Memory B cell (primary cell): ENCODE data around the gene CAB39L.
A peak's percentile ranks its signal among the peaks of the same experiment; 100 is the strongest.
"Not testable (repeated sequence)": the region's sequence is repeated elsewhere in the genome, so short reads cannot be mapped to it uniquely, and the experiment has no call there.

ENCODE experiments used
- ATAC-seq: fragments of 150-1000 bp; cut with Tn5 transposase; 2 replicates; pipeline ENCODE4 v1.10.0; 2021; ENCODE audit warnings: low read depth, mild to moderate bottlenecking, moderate library complexity
- DNase-seq, 2 donors: peaks; one replicate each; pipeline ENCODE4 v3.0.0; 2022; ENCODE audit warnings: low spot score in 2 of 2
- H3K27ac Mint-ChIP-seq: one replicate; pipeline ENCODE4 v1.8.0; 2022; ENCODE audit warnings: mild to moderate bottlenecking, moderate library complexity, mixed read lengths
- H3K27me3 Mint-ChIP-seq: one replicate; pipeline ENCODE4 v1.8.0; 2022; ENCODE audit warnings: mixed read lengths
- H3K36me3 Mint-ChIP-seq: one replicate; pipeline ENCODE4 v1.8.0; 2022; ENCODE audit warnings: mild to moderate bottlenecking, mixed read lengths
- H3K4me1 Mint-ChIP-seq: one replicate; pipeline ENCODE4 v1.8.0; 2022; ENCODE audit warnings: mixed read lengths
- H3K4me3 Mint-ChIP-seq: one replicate; pipeline ENCODE4 v1.8.0; 2022; ENCODE audit warnings: mild to moderate bottlenecking, moderate library complexity, mixed read lengths
- H3K9me3 Mint-ChIP-seq: one replicate; pipeline ENCODE4 v1.8.0; 2022; ENCODE audit warnings: mixed read lengths

Gene CAB39L

GRCh38 chr13:49341941-49342340 lies 101.9 kb downstream of the CAB39L start:
- no peaks in the 10 kb centered on the region for H3K9me3 Mint-ChIP-seq
- H3K4me3 Mint-ChIP-seq = no peak overlapping the region
- ATAC-seq (no peak), DNase-seq (no peak)
- H3K27ac Mint-ChIP-seq = no peak overlapping the region
- no peaks in the 10 kb centered on the region for H3K27me3 Mint-ChIP-seq
- H3K36me3 Mint-ChIP-seq = peaks cover 12% of the 10 kb centered on the region
- no peaks in the 10 kb centered on the region for H3K4me1 Mint-ChIP-seq

GRCh38 chr13:49341517-49341916 lies 102.3 kb downstream of the CAB39L start:
- Mint-ChIP-seq H3K9me3 (no peaks in the 10 kb centered on the region), H3K4me1 (no peaks in the 10 kb centered on the region), H3K36me3 (peaks cover 12% of the 10 kb centered on the region), H3K27me3 (no peaks in the 10 kb centered on the region), H3K4me3 (no peak overlapping the region), H3K27ac (no peak overlapping the region)
- no peak for ATAC-seq
- no peak for DNase-seq

GRCh38 chr13:49340161-49340560 lies 103.7 kb downstream of the CAB39L start:
- Mint-ChIP-seq H3K27ac (no peak overlapping the region), H3K9me3 (no peaks in the 10 kb centered on the region), H3K36me3 (peaks cover 12% of the 10 kb centered on the region), H3K4me3 (no peak overlapping the region), H3K27me3 (no peaks in the 10 kb centered on the region), H3K4me1 (no peaks in the 10 kb centered on the region)
- ATAC-seq (no peak), DNase-seq (no peak)

GRCh38 chr13:49336655-49337054 lies 107.2 kb downstream of the CAB39L start:
- H3K4me1 Mint-ChIP-seq = no peaks in the 10 kb centered on the region
- no peak overlapping the region for H3K4me3 Mint-ChIP-seq
- no peaks in the 10 kb centered on the region for H3K9me3 Mint-ChIP-seq
- no peak overlapping the region for H3K27ac Mint-ChIP-seq
- peaks cover 10% of the 10 kb centered on the region for H3K36me3 Mint-ChIP-seq
- DNase-seq (no peak), ATAC-seq (no peak)
- H3K27me3 Mint-ChIP-seq = no peaks in the 10 kb centered on the region

GRCh38 chr13:49330546-49330864 lies 113.4 kb downstream of the CAB39L start:
- Mint-ChIP-seq H3K27me3 (no peaks in the 10 kb centered on the region), H3K4me1 (no peaks in the 10 kb centered on the region), H3K27ac (no peak overlapping the region), H3K9me3 (no peaks in the 10 kb centered on the region), H3K4me3 (no peak overlapping the region), H3K36me3 (peaks cover 9% of the 10 kb centered on the region)
- DNase-seq = no peak
- no peak for ATAC-seq

GRCh38 chr13:49329831-49330545 lies 113.9 kb downstream of the CAB39L start:
- ATAC-seq = no peak
- H3K4me1 Mint-ChIP-seq = no peaks in the 10 kb centered on the region
- no peak overlapping the region for H3K4me3 Mint-ChIP-seq
- H3K27me3 Mint-ChIP-seq = no peaks in the 10 kb centered on the region
- peaks cover 9% of the 10 kb centered on the region for H3K36me3 Mint-ChIP-seq
- no peak for DNase-seq
- no peak overlapping the region for H3K27ac Mint-ChIP-seq
- H3K9me3 Mint-ChIP-seq = no peaks in the 10 kb centered on the region

- H3K27me3 Mint-ChIP-seq, DNase-seq, H3K36me3 Mint-ChIP-seq, H3K27ac Mint-ChIP-seq, ATAC-seq, H3K4me1 Mint-ChIP-seq, H3K4me3 Mint-ChIP-seq, H3K9me3 Mint-ChIP-seq: not testable (repeated sequence)
These were observed 116.7 kb downstream of the CAB39L start for GRCh38 chr13:49327145-49327544.

- DNase-seq (no peak), ATAC-seq (no peak)
- H3K27me3 Mint-ChIP-seq = no peaks in the 10 kb centered on the region
- H3K27ac Mint-ChIP-seq = no peak overlapping the region
- H3K4me1 Mint-ChIP-seq = no peaks in the 10 kb centered on the region
- H3K36me3 Mint-ChIP-seq = peaks cover 7% of the 10 kb centered on the region
- no peak overlapping the region for H3K4me3 Mint-ChIP-seq
- no peaks in the 10 kb centered on the region for H3K9me3 Mint-ChIP-seq
These were observed 117.5 kb downstream of the CAB39L start for GRCh38 chr13:49326222-49326917.

- DNase-seq (no peak), ATAC-seq (no peak)
- Mint-ChIP-seq H3K9me3 (no peaks in the 10 kb centered on the region), H3K36me3 (peaks cover 1% of the 10 kb centered on the region), H3K27ac (no peak overlapping the region), H3K4me1 (peaks cover 12% of the 10 kb centered on the region), H3K27me3 (no peaks in the 10 kb centered on the region), H3K4me3 (no peak overlapping the region)
These were observed 120.5 kb downstream of the CAB39L start for GRCh38 chr13:49323344-49323743.

- no peak for ATAC-seq
- H3K27me3 Mint-ChIP-seq = no peaks in the 10 kb centered on the region
- H3K36me3 Mint-ChIP-seq = peaks cover 4% of the 10 kb centered on the region
- no peak overlapping the region for H3K27ac Mint-ChIP-seq
- no peaks in the 10 kb centered on the region for H3K9me3 Mint-ChIP-seq
- peaks cover 12% of the 10 kb centered on the region for H3K4me1 Mint-ChIP-seq
- H3K4me3 Mint-ChIP-seq = no peak overlapping the region
- no peak for DNase-seq
These were observed 121.2 kb downstream of the CAB39L start for GRCh38 chr13:49322702-49323101.

GRCh38 chr13:49320975-49321374 lies 122.9 kb downstream of the CAB39L start:
- H3K27ac Mint-ChIP-seq = peak overlapping the region; percentile 48
- no peak for DNase-seq
- H3K36me3 Mint-ChIP-seq = peaks cover 3% of the 10 kb centered on the region
- peaks cover 12% of the 10 kb centered on the region for H3K4me1 Mint-ChIP-seq
- no peaks in the 10 kb centered on the region for H3K27me3 Mint-ChIP-seq
- no peak overlapping the region for H3K4me3 Mint-ChIP-seq
- ATAC-seq = no peak
- H3K9me3 Mint-ChIP-seq = no peaks in the 10 kb centered on the region

- H3K9me3 Mint-ChIP-seq = no peaks in the 10 kb centered on the region
- H3K4me1 Mint-ChIP-seq = peaks cover 12% of the 10 kb centered on the region
- DNase-seq (no peak), ATAC-seq (no peak)
- peak overlapping the region; percentile 48 for H3K27ac Mint-ChIP-seq
- H3K27me3 Mint-ChIP-seq = no peaks in the 10 kb centered on the region
- H3K4me3 Mint-ChIP-seq = no peak overlapping the region
- H3K36me3 Mint-ChIP-seq = peaks cover 3% of the 10 kb centered on the region
These were observed 123.9 kb downstream of the CAB39L start for GRCh38 chr13:49319951-49320350.

- Mint-ChIP-seq H3K4me1 (peaks cover 12% of the 10 kb centered on the region), H3K4me3 (no peak overlapping the region), H3K27me3 (no peaks in the 10 kb centered on the region), H3K27ac (no peak overlapping the region), H3K36me3 (peaks cover 3% of the 10 kb centered on the region), H3K9me3 (no peaks in the 10 kb centered on the region)
- DNase-seq (no peak), ATAC-seq (no peak)
These were observed 124.3 kb downstream of the CAB39L start for GRCh38 chr13:49319551-49319950.

GRCh38 chr13:49315756-49316482 lies 127.9 kb downstream of the CAB39L start:
- ATAC-seq (no peak), DNase-seq (no peak)
- no peaks in the 10 kb centered on the region for H3K27me3 Mint-ChIP-seq
- peaks cover 10% of the 10 kb centered on the region for H3K4me1 Mint-ChIP-seq
- H3K9me3 Mint-ChIP-seq = no peaks in the 10 kb centered on the region
- peaks cover 3% of the 10 kb centered on the region for H3K36me3 Mint-ChIP-seq
- no peak overlapping the region for H3K4me3 Mint-ChIP-seq
- no peak overlapping the region for H3K27ac Mint-ChIP-seq
